HG02623 (cell line): Measurements from ENCODE around the gene CHD6.

Experiments used
- ATAC-seq: cut with Tn5 transposase; IDR thresholded peaks from one replicate; pipeline ENCODE4 v1.9.1; 2021; ENCODE audit warnings: moderate library complexity; ENCODE audit not compliant: unreplicated experiment

Gene CHD6

GRCh38 chr20:41433203-41433602 is 185.0 kb downstream of the CHD6 start:
- no peak for ATAC-seq

GRCh38 chr20:41432746-41433145 is 185.4 kb downstream of the CHD6 start:
- no peak for ATAC-seq

DNA sequence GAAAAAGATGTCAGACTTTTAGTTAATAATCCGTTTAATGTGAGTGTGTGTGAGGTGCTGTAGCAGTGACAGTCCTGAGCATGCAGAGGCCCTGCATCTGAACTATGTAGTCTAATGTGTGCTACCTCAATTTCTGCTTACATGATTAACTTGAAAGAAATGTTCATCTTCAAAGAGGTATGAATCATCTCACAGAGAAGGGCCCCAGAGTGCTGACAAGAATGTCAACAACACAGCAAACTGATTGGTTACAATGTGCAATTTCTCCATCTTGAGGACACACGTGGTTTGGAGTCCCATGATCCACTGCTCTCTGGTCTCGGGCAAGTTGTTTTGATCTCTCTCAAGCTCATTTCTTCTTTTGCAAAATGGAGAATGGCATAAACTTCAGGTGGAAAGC is 189.9 kb downstream of the CHD6 start:
- no peak for ATAC-seq

DNA sequence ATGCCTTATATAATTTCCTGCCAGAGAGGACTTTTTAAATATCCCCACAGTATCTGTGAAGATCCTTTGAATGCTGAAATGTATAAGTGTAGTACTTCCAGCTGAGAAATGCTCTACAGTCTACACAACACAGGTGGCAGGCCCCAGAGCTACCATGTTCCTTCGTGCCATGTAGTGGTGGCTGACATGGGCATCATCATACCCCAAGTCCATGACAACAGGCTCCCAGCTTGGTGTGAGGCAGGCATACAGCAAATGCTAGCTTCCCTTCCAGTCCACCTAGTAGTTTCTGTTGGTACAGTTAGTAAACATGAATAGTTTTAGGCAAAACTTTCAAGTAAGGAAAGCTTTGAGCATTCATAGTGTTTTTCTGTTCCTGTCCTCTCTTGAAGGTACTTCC is 190.3 kb downstream of the CHD6 start:
- ATAC-seq: no peak

DNA sequence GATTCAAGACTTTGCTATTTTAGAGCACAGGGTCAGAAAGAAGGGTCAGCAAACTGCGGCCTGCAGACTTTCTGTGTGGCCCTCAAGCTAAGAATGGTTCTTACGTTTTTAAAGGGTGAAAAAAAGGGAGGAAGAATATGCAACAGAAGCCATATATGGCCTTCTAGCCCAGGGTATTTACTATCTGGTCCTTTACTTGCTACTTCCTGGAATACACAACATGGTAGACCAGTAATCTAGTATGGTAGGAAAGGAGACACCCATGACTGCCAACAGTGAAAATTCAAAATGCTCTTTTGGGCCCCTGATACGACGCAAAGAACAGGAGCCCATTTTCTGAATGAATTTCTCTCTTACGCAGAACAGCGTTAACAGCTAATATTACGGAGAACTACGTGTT is 191.2 kb downstream of the CHD6 start:
- no peak for ATAC-seq

DNA sequence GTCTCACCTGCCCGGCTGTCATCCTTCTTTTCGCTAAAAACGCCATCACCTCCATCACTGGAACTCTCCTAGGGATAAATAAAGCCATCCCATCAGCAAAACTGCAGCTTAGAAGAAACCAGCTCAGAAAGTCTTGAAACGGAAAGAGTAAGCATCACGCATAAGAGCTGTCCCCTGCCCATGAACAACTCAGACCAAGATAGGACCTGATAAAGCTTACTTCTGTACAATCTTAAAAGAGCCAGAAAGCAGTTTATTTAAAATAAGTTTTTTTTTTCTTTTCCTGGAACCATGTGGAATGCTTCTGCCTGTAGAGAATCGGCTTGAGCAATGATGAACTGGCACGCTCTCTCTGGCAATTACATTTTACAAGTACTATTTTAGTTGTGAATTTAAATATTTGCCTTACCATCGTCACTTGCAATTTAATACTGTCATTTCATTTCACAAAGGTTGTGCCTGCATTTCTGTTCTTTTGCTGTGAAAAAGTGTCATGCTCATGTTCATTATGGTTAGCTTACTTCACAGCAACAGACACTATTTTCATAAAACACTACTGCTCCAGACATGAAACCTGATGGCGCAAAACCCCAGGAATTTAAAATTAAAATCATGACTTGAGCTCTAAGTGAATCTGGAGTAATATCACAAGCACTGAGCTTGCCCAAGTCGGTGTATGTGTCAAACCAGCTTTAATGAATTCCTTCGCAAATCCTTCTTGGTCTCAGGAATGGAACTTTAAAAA is 191.9 kb downstream of the CHD6 start:
- ATAC-seq: no peak

DNA sequence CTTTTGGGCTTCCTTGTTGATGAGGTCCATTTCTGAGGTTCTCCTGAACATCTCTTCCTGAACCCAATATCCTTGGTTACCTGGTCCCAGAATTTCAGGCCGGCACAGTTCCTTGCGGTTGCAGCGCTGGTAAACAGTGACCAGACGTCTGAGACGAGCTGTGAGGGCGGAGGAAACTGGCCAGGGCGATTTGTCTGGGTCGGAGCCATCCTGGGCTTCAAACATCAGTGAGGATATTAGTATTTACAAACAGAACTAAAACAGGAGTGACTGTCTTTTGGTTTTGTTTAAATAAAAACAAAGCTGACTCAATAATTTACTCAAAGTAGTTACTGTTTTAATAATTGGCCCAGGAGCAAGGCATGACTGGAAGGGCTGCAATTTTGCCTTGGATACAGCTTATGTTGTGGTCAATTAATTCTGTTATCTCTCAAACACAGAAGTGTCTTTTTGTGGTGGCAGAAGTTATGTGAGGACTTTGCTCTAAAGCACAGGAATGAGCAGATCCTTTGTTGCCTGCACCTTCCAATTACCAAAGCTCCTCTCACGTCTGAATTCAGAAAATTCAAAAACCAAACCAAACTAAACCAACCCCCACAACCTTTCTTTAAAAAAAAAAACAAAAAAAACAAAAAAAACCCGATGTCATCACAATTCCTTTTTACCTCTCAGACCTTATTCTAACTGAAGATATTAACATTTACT is 192.8 kb downstream of the CHD6 start:
- no peak for ATAC-seq

GRCh38 chr20:41424546-41424945 is 193.6 kb downstream of the CHD6 start:
- ATAC-seq: no peak

DNA sequence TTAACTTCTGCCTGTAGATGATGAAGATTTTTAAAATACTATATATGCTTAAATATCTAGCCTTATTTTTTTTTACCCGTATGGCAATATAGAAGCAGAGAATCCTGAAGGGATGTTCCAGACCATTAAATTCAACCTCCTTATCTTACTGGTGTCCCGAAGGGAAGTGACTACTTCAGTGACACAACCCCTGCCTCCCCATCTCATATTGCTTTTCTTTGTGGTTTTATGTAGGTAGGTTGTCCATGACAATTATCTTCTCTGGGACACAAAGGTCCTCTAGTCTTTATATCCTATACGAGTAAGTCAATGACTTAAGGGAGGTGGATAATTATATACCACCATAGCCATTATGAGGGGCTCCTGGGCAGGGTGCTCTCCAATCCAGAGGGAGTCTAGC is 194.2 kb downstream of the CHD6 start:
- ATAC-seq: no peak

DNA sequence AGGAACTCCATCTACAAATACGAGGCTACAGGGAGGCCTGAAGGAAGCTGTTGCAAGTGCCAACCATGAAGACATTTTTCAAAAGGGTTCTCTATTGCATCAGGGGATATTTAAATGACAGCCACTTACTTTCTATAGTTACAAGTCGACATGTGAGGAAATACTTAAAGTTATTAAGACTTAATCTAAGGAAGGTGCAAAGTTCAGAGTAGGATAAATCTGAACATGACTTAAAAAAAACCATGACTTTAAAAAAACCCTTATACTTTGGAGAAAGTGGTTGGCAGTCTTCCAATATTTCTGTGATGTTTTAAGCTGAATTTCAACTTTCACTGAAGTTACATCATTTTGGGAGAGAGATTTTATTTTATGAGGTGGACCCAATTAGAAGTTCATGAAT is 195.2 kb downstream of the CHD6 start:
- no peak for ATAC-seq

DNA sequence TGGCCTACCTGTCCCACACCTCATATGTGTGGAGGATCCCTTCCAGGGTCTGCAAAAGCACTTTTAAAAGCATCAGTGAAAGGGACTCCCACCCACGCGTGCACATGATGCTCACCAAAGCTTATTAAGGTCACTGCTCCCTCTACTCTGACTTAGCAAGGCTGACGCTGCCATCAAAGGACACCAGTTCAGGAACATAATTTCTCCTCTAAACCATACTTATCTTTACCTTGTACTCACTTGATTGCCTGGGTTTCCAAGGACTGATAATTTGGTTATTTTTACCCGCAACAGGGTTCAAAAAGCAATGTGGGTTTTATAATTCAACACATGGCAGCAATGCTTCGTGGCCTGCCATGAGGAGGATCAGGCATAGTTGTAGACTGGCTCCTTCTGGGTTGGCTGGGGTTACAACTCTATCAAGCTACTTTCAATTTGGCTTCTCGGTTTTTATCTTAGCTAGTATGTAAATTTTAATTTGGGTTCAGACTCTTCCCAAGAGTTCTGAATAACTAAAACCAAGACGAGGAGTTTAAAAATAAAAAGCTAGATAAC is 199.4 kb downstream of the CHD6 start:
- no peak for ATAC-seq

GRCh38 chr20:41418031-41418430 is 200.1 kb downstream of the CHD6 start:
- ATAC-seq: no peak

- ATAC-seq: no peak
Observed at GRCh38 chr20:41415191-41415590, 203.0 kb downstream of the CHD6 start.

DNA sequence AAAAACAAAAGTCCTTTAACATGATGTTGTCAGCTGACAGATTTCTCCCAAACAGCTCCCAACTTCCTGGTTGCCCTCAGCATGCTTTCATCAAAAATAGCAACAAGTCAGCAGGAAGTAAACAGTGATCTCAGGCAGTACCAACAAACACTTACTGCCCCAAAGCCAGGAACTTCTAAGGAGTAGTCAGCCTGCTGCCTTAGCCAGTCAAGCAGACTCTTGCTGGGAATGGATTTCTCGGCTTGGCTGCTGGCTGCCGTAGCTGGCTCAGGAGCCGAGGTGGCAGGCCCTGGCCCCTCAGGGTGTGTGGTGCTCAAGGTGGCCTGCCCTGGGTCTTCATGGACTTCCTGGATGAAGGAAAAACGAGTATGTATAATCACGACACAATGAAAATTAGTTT is 205.0 kb downstream of the CHD6 start:
- no peak for ATAC-seq

- no peak for ATAC-seq
Observed at GRCh38 chr20:41412324-41413120, 205.7 kb downstream of the CHD6 start.

DNA sequence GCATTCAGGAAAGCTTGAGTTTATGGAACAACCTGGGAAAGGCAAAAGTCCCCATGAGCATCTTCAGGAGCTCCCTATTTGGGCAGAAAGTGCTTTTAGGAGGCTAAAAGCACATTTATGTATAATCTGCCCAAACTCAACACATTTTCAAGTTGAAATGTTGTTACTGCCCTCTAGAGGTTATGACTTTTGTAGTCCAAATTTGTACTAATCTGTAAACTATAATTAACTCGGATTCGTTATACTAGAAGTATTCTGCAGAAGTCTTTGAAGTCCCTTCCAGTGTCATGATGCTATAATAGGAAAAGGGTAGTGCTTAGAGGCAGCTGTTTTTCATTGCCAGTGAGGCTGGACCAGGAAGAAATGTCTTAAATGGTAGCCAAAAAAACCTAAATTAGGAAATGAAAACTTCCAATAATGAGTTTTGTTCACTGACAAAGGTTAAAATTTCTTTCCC is 206.8 kb downstream of the CHD6 start:
- ATAC-seq: no peak

DNA sequence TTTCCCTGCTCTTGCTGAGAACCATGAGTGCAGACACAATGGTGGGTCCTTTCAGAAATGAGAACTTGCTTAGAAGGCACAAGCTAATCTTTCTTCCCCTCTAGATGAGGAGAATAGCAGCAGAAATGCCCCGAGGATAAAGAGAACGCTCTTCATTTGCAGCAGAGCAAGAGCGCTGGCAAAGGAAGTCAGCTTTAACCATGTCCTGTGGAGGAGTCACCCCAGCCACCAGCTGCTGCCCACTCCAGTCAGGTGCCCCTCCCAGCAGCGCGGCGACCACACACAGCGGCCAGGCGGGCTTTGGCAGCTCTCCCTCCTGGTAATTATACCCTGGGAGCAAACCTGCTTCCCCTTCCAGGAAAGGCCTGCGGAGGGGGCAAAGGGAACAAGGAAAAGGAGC is 209.2 kb downstream of the CHD6 start:
- no peak for ATAC-seq

DNA sequence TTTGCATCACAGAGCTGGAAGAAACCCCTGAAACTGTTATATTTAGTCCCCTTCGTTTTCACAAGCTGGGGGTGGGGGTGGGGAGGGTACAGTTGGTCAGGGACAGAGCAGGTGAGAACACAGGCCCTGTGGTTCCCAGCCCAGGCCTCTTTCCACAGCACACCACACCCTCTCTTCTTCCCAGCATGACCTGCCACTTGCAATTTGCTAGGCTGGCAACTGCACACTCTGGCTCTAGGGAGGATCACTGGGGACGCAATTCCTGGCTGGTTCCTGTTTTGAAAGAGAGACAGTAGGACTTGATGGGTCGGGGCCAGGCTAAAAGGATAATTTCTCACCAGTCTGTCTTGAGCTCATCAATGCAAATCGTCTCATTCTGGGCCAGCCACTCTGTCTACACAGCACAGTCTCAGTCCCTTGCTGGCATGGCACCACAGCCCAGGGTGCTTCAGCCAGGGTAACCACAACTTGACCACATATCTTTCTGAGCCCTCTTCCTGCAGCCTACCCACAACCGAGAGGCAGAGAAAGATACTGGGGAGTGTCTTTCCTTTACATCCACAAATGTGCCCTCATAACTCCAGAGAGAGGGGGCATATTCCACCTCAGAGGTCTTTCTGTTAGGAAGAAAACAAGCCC is 209.9 kb downstream of the CHD6 start:
- ATAC-seq: peak; percentile 74

GRCh38 chr20:41407607-41408006 is 210.6 kb downstream of the CHD6 start:
- no peak for ATAC-seq

DNA sequence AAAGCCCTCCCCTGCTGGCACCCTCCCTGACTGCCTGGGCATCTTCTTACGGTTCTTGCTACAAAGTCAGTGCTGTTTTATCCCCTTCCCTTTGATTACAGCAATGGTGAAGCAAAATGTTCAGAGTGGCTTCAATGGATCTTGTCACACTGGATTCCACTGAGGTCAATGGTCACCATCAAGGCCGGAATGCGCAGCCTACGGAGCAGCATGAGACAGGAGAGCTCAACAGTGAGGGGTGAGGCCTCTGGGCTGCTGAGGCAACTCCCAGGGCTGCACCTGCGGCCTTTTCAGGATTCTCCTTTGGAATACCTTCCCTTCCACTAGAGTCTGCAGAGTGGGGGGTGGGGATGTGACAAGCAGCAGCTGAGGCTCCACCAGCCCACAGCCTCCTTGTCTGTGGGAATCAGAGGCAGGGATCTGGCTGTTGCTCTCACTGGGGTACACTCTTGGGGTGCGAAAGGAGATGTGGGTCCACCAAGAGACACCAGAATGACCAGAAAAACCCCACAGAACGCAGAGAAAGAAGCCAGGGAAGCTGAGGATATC is 211.2 kb downstream of the CHD6 start:
- ATAC-seq: no peak

- ATAC-seq: no peak
Observed at GRCh38 chr20:41406353-41406752, 211.8 kb downstream of the CHD6 start.
